Astrocyte (in vitro differentiated cells and primary cell): ENCODE data around the gene PHC3. TPM values are rescaled to one million over a fixed set of nuclear protein-coding genes. Genes with fewer than 3 reads are reported as not detected.

Experiments used
- DNase-seq: peaks from one replicate; pipeline ENCODE4 v3.0.0-alpha.2; 2010; ENCODE audit warnings: low read depth
- FAIRE-seq: peaks from 2 replicates; lab custom pipeline; 2011; peaks lifted over from hg19 to GRCh38; lab: Jason Lieb, UNC
- H2AFZ ChIP-seq: 2 replicates; pipeline ENCODE4 v1.6.0; 2012; ENCODE audit warnings: low read depth, low read length, inconsistent platforms
- H3K27ac ChIP-seq: 2 replicates; pipeline ENCODE4 v1.5.1; 2011; ENCODE audit warnings: low read depth, low read length, inconsistent platforms
- H3K27me3 ChIP-seq: 2 replicates; pipeline ENCODE4 v1.6.0; 2011; ENCODE audit warnings: low read length, inconsistent platforms; ENCODE audit not compliant: insufficient read depth
- H3K36me3 ChIP-seq: 2 replicates; pipeline ENCODE4 v1.5.1; 2011; ENCODE audit warnings: low read length, inconsistent platforms; ENCODE audit not compliant: insufficient read depth
- H3K4me1 ChIP-seq: 2 replicates; pipeline ENCODE4 v1.5.1; 2011; ENCODE audit warnings: low read length, inconsistent platforms; ENCODE audit not compliant: insufficient read depth
- H3K4me2 ChIP-seq: 2 replicates; pipeline ENCODE4 v1.6.0; 2012; ENCODE audit warnings: low read length, inconsistent platforms
- H3K4me3 ChIP-seq: 2 replicates; pipeline ENCODE4 v1.5.1; 2011; ENCODE audit warnings: low read depth, mild to moderate bottlenecking, low read length, inconsistent platforms; ENCODE audit not compliant: insufficient read depth
- H3K79me2 ChIP-seq: 2 replicates; pipeline ENCODE4 v1.6.0; 2012; ENCODE audit warnings: mild to moderate bottlenecking, low read length, inconsistent platforms; ENCODE audit not compliant: insufficient read depth
- H3K9ac ChIP-seq: 2 replicates; pipeline ENCODE4 v1.6.0; 2012; ENCODE audit warnings: mild to moderate bottlenecking, low read length, inconsistent platforms
- H3K9me3 ChIP-seq: 2 replicates; pipeline ENCODE4 v1.5.1; 2012; ENCODE audit warnings: low read depth, mild to moderate bottlenecking, low read length, inconsistent platforms; ENCODE audit not compliant: insufficient read depth
- H4K20me1 ChIP-seq: 2 replicates; pipeline ENCODE4 v1.6.0; 2012; ENCODE audit warnings: low read length, inconsistent platforms; ENCODE audit not compliant: insufficient read depth
- H3K27ac Mint-ChIP-seq: one replicate; pipeline ENCODE4 v1.8.0; 2021; ENCODE audit warnings: mild to moderate bottlenecking, mixed read lengths; ENCODE audit not compliant: unreplicated experiment
- H3K27me3 Mint-ChIP-seq: one replicate; pipeline ENCODE4 v1.8.0; 2021; ENCODE audit warnings: low read depth, mixed read lengths; ENCODE audit not compliant: unreplicated experiment
- H3K36me3 Mint-ChIP-seq: one replicate; pipeline ENCODE4 v1.8.0; 2021; ENCODE audit warnings: low read depth, mixed read lengths; ENCODE audit not compliant: unreplicated experiment
- H3K4me1 Mint-ChIP-seq: one replicate; pipeline ENCODE4 v1.8.0; 2021; ENCODE audit warnings: low read depth, mixed read lengths; ENCODE audit not compliant: unreplicated experiment
- H3K4me3 Mint-ChIP-seq: one replicate; pipeline ENCODE4 v1.8.0; 2021; ENCODE audit warnings: mild to moderate bottlenecking, moderate library complexity, mixed read lengths; ENCODE audit not compliant: unreplicated experiment
- H3K9me3 Mint-ChIP-seq: one replicate; pipeline ENCODE4 v1.8.0; 2021; ENCODE audit warnings: mild to moderate bottlenecking, mixed read lengths; ENCODE audit not compliant: unreplicated experiment
- CTCF ChIP-seq: IDR thresholded peaks from 2 replicates; pipeline ENCODE4 v1.5.1; 2011; ENCODE audit warnings: low read depth, mild to moderate bottlenecking, inconsistent platforms, low read length, moderate library complexity; ENCODE audit not compliant: insufficient read depth
- EZH2 ChIP-seq: IDR thresholded peaks from 2 replicates; pipeline ENCODE4 v1.6.1; 2012; ENCODE audit warnings: mild to moderate bottlenecking, low read length, inconsistent platforms; ENCODE audit not compliant: insufficient read depth
- total RNA-seq: library from RNA; stranded (reverse); gene quantifications from 2 replicates; pipeline ENCODE4 v1.2.1, GENCODE V29; 2021

PHC3 gene
- total RNA-seq, 1 donor from 2014 or later: 40.8 TPM

GRCh38 chr3:170164717-170165116 is 16.8 kb downstream of the PHC3 start:
- peaks cover 97% of the 10 kb centered on the region for H3K79me2 ChIP-seq
- TF ChIP-seq EZH2 (no peak), CTCF (no peak)
- peaks cover 62% of the 10 kb centered on the region for H4K20me1 ChIP-seq
- H3K4me2 ChIP-seq: no peak overlapping the region
- no peak overlapping the region for H3K4me3 ChIP-seq
- no peak overlapping the region for H2AFZ ChIP-seq
- H3K27ac Mint-ChIP-seq: no peak overlapping the region
- DNase-seq: no peak
- H3K4me1 Mint-ChIP-seq: peaks cover 15% of the 10 kb centered on the region
- no peak overlapping the region for H3K9ac ChIP-seq
- H3K27me3 Mint-ChIP-seq: no peaks in the 10 kb centered on the region
- peaks cover 16% of the 10 kb centered on the region for H3K36me3 Mint-ChIP-seq
- no peak overlapping the region for H3K4me3 Mint-ChIP-seq
- no peaks in the 10 kb centered on the region for H3K27me3 ChIP-seq
- peaks cover 17% of the 10 kb centered on the region for H3K36me3 ChIP-seq
- no peak overlapping the region for H3K27ac ChIP-seq
- no peaks in the 10 kb centered on the region for H3K9me3 Mint-ChIP-seq
- no peak for FAIRE-seq
- no peaks in the 10 kb centered on the region for H3K4me1 ChIP-seq
- no peaks in the 10 kb centered on the region for H3K9me3 ChIP-seq

- H3K9me3 Mint-ChIP-seq: no peaks in the 10 kb centered on the region
- no peak for DNase-seq
- no peak overlapping the region for H2AFZ ChIP-seq
- H3K9ac ChIP-seq: no peak overlapping the region
- peaks cover 15% of the 10 kb centered on the region for H3K36me3 ChIP-seq
- H3K9me3 ChIP-seq: no peaks in the 10 kb centered on the region
- TF ChIP-seq EZH2 (no peak), CTCF (no peak)
- FAIRE-seq: no peak
- no peaks in the 10 kb centered on the region for H3K27me3 Mint-ChIP-seq
- H3K4me3 ChIP-seq: no peak overlapping the region
- peaks cover 15% of the 10 kb centered on the region for H3K4me1 Mint-ChIP-seq
- H3K4me2 ChIP-seq: no peak overlapping the region
- peaks cover 16% of the 10 kb centered on the region for H3K36me3 Mint-ChIP-seq
- H3K79me2 ChIP-seq: peaks cover 97% of the 10 kb centered on the region
- no peak overlapping the region for H3K27ac ChIP-seq
- H4K20me1 ChIP-seq: peaks cover 59% of the 10 kb centered on the region
- H3K4me3 Mint-ChIP-seq: no peak overlapping the region
- H3K27ac Mint-ChIP-seq: no peak overlapping the region
- H3K4me1 ChIP-seq: no peaks in the 10 kb centered on the region
- no peaks in the 10 kb centered on the region for H3K27me3 ChIP-seq
Measured at GRCh38 chr3:170163956-170164645, 17.4 kb downstream of the PHC3 start.

GRCh38 chr3:170162630-170163029 is 18.9 kb downstream of the PHC3 start:
- TF ChIP-seq CTCF: no peak
- DNase-seq: peak; percentile 66
- Mint-ChIP-seq H3K36me3 (peaks cover 13% of the 10 kb centered on the region), H3K9me3 (no peaks in the 10 kb centered on the region), H3K4me3 (no peak overlapping the region), H3K27ac (peak overlapping the region; percentile 22), H3K4me1 (peaks cover 15% of the 10 kb centered on the region), H3K27me3 (no peaks in the 10 kb centered on the region)
- Histone ChIP-seq H3K4me1 (no peaks in the 10 kb centered on the region), H4K20me1 (peaks cover 68% of the 10 kb centered on the region), H2AFZ (no peak overlapping the region), H3K9me3 (no peaks in the 10 kb centered on the region), H3K4me3 (no peak overlapping the region), H3K27me3 (no peaks in the 10 kb centered on the region), H3K9ac (no peak overlapping the region), H3K4me2 (no peak overlapping the region), H3K36me3 (peaks cover 14% of the 10 kb centered on the region), H3K27ac (no peak overlapping the region), H3K79me2 (peaks cover 97% of the 10 kb centered on the region)
- FAIRE-seq: no peak
